ENCODE measurements around the gene DDX10. TPM values are rescaled to one million over a fixed set of nuclear protein-coding genes. Genes with fewer than 3 reads are reported as not detected.

The DDX10 gene
- total and polyA plus RNA-seq, 4 donors, result 8.0 to 11.8 (median 9.0) TPM

GRCh38 chr11:108787105-108787504 lies 122.2 kb downstream of the DDX10 start:
- WGBS, result 97% methylated on average over 6 of the region's 6 CpGs
- no peaks in the 10 kb centered on the region for H3K4me1 ChIP-seq (ENCODE audit: control insufficient read depth in 4 of 4, insufficient read depth in 4 of 4, low read length in 3 of 4)
- no peak overlapping the region for H3K4me3 ChIP-seq (ENCODE audit: low read depth in 1 of 3, low read length in 3 of 3)
- H3K36me3 ChIP-seq (ENCODE audit: control insufficient read depth in 4 of 4, insufficient read depth in 3 of 4, low read depth in 1 of 4, low read length in 3 of 4), result no peaks in the 10 kb centered on the region
- no peak overlapping the region for H3K9ac ChIP-seq (ENCODE audit: low read depth in 1 of 2, low read length in 2 of 2)
- no peak for DNase-seq (ENCODE audit: low spot score)
- no peaks in the 10 kb centered on the region for H3K9me3 ChIP-seq (ENCODE audit: control insufficient read depth in 4 of 4, low read length in 3 of 4)
- no peak for TF ChIP-seq RAD21 (IDR thresholded peaks at IDR 0.05)
- TF ChIP-seq TAF1 (conservative IDR thresholded peaks at IDR 0.05), result no peak
- no peak for TF ChIP-seq EGR1 (IDR thresholded peaks at IDR 0.05; ENCODE audit: low read depth in 2 of 2)
- TF ChIP-seq FOXA2 (IDR thresholded peaks at IDR 0.05), result no peak
- no peak for TF ChIP-seq FOXA1 (IDR thresholded peaks at IDR 0.05)
- no peak for TF ChIP-seq CTCF (IDR thresholded peaks at IDR 0.05; ENCODE audit: low read depth, low read length, missing input control)
- TF ChIP-seq REST (IDR thresholded peaks at IDR 0.05), result no peak
- TF ChIP-seq SP1 (IDR thresholded peaks at IDR 0.05), result no peak
- no peak for TF ChIP-seq HNF4G (IDR thresholded peaks at IDR 0.05)
- no peak for TF ChIP-seq YY1 (IDR thresholded peaks at IDR 0.05)
- no peak for TF ChIP-seq RXRA (IDR thresholded peaks at IDR 0.05)
- H3K27me3 ChIP-seq (ENCODE audit: control insufficient read depth in 4 of 4, insufficient read depth in 4 of 4, low read length in 3 of 4), result no peaks in the 10 kb centered on the region
- H3K27ac ChIP-seq (ENCODE audit: low read depth in 1 of 2, low read length in 2 of 2), result no peak overlapping the region

GRCh38 chr11:108788565-108789199 lies 123.8 kb downstream of the DDX10 start:
- Histone ChIP-seq H3K4me3 (ENCODE audit: low read depth in 1 of 3, low read length in 3 of 3) (no peak overlapping the region), H3K9me3 (ENCODE audit: control insufficient read depth in 4 of 4, low read length in 3 of 4) (no peaks in the 10 kb centered on the region), H3K36me3 (ENCODE audit: control insufficient read depth in 4 of 4, insufficient read depth in 3 of 4, low read depth in 1 of 4, low read length in 3 of 4) (no peaks in the 10 kb centered on the region), H3K9ac (ENCODE audit: low read depth in 1 of 2, low read length in 2 of 2) (no peak overlapping the region), H3K4me1 (ENCODE audit: control insufficient read depth in 4 of 4, insufficient read depth in 4 of 4, low read length in 3 of 4) (no peaks in the 10 kb centered on the region), H3K27ac (ENCODE audit: low read depth in 1 of 2, low read length in 2 of 2) (no peak overlapping the region), H3K27me3 (ENCODE audit: control insufficient read depth in 4 of 4, insufficient read depth in 4 of 4, low read length in 3 of 4) (no peaks in the 10 kb centered on the region)
- 88% methylated on average over 5 of the region's 5 CpGs for WGBS
- TF ChIP-seq CTCF (IDR thresholded peaks at IDR 0.05; ENCODE audit: low read depth, low read length, missing input control) (peak; percentile 20), FOXA2 (IDR thresholded peaks at IDR 0.05) (no peak), MAX (IDR thresholded peaks at IDR 0.05) (no peak), RAD21 (IDR thresholded peaks at IDR 0.05) (peak; percentile 38 to 47)
- no peak for DNase-seq (ENCODE audit: low spot score)
